HG02884 (cell line): ENCODE measurements around the gene C6orf132.
A peak's percentile ranks its signal among the peaks of the same experiment; 100 is the strongest.

Source experiments
- ATAC-seq: cut with Tn5 transposase; IDR thresholded peaks from one replicate; pipeline ENCODE4 v1.9.1; 2021; ENCODE audit warnings: mild to moderate bottlenecking, moderate library complexity; ENCODE audit not compliant: unreplicated experiment

C6orf132 gene

DNA sequence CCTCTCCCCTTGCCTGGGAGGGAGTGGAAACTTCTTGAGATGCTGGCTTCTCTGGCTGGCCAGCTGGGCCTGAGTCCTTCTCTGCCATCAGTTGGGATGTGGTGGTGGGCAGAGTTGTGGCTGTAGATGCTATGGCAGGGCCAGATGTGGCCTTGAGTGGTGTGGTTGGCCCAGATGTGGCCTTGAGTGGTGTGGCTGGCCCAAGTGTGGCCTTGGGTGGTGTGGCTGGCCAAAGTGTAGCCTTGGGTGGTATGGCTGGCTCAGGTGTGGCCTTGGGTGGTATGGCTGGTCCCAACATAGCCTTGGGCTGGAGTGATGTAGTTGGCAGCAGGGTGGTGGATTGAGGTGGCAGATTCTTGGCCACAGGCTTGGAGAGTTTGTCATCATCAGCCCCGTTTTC, 36.7 kb downstream of the C6orf132 start:
- ATAC-seq: no peak

DNA sequence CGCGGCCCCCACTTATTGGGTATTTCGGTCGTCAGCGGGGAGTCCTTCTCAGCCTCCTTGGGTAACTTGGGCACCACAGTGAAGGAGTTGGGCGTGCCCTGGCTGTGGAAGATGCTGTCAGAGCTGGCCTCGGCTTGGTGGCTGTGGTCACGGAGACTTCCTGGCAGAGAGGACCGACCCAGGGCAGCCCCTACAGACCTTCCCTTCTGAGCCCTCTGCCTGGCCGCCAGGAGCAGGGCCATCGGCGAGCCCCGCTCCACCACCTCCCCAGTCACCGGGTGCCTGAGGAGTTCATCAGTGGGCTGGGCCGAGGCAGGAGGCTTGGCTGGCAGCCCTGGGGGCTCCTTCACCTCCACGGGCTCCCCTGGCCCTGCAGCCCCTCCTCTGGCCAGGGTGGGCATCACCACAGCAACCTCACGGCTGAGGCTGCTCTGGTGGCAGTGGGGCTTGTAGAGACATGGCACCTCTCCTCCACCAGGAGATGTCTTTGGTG, 37.2 kb downstream of the C6orf132 start:
- ATAC-seq: no peak

GRCh38 chr6:42104804-42105125, 37.7 kb downstream of the C6orf132 start:
- ATAC-seq: no peak

- peak; percentile 45 for ATAC-seq
These were observed 38.2 kb downstream of the C6orf132 start for GRCh38 chr6:42104095-42104803.

- ATAC-seq: no peak
These were observed 38.7 kb downstream of the C6orf132 start for GRCh38 chr6:42103753-42104094.

DNA sequence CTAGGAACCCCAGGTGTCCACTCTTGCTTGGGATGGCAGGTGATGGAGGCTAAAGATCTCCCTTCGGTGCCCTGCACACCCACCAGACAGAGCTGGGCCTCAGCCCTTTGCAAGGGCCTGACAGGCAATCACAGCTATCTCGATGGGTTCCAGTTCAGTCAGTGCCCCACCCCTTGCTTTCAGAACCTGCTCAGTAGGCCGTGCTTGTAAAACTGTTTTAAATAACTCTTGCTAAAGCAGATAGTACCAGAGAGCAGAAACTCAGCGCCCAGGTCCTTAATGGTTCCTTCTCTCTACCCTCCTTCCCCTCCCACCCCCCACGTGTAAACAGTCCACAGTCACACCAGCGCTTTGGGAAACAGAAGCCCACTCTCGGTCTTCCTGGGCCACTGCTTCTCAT, 39.2 kb downstream of the C6orf132 start:
- ATAC-seq: no peak

DNA sequence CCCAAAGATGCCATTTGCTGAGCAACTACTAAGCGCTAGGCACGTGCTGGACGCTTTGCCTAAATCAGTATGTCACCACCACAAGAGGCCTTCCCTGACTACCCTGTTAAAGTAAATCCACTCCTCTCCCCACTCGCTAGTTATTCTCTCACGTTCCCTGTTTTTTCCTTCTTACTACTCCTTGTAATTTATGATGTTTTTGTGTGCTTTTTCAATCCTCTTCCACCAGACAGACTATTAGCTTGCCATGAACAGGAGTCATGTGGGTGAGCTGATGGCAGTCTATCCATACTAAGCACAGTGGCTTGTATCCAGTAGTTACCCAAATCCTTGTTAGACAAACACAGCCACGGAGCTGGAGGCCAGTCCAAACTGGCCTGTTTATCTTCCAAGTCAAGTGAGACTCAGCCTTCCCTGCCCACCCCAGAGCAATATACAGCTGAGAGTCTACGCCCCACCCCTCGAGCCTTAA, 41.2 kb downstream of the C6orf132 start:
- no peak for ATAC-seq

DNA sequence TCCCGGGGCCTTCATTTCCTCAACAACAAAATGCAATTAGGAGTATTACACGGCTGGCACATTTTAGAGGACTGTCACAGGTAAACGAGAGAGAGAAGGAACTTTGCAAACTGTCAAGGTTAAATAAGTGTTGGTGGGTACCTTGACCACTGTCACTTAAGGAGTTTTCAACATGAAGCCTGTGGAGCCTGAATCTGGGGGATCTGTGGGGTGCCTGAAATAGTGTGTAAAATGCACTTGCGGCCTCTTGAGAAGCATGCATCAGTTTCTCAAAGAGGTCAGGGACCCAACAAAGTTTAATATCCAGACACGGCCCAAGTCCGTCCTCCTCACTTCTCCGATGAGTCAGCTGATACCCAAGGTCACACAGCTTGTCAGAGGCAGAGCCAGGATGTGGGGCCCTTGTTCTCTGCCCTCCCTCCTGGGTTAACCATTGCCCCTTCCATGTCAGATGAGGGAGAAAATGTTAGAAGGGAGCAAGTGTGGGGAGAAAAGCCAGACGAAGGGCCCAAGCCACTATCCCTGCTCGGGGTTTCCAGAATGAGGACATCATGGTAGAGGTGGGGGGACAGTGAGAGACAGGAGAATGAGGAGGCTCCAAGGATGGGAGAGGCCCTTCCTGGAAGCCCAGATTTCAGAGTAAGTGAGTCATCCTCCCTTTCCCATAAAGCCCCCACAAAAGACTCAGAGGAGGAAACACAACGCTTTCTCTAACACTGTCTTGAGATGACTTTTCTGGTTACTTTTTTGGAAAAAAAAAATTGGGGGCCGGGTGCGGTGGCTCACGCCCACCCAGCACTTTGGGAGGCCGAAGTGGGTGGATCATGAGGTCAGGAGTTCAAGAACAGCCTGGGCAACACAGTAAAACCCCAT, 42.2 kb downstream of the C6orf132 start:
- no peak for ATAC-seq

GRCh38 chr6:42099340-42100028, 42.9 kb downstream of the C6orf132 start:
- no peak for ATAC-seq

DNA sequence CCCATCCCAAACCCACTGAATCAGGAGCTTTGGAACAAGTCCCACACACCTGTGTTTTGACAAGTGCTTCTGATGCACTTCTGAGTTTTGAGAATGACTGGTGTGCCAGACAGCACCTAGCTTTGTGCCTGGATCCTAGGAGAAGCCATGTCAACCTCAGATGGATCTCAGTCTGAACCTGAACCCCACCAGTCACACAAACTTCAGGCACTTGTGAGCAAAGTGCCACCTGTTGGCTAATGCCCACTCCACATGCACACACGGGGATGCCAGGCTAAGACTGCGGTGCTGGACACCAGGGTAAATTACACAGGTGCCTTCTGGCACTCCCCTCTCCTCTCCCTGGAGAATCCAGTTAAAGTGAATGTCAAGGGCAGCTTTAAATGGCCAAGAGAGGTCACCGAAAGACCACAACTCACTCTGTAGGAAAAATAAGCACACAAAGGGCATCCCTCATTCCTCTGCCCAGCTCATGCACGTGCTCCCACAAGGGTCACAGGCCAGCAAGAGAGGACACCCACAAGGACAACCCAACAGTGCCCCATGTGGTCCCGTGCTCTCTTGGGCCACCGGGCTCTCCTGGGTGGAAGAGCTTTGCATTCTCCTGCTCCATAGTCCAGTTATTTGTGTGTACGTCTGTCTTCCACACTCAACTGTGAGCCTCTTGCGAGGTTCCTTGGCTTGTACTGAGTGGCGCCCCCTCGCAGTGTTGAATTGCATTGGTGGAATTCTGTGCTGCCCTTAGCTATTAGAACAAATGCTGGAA, 46.5 kb downstream of the C6orf132 start:
- no peak for ATAC-seq

GRCh38 chr6:42095094-42095493, 47.3 kb downstream of the C6orf132 start:
- ATAC-seq: no peak

DNA sequence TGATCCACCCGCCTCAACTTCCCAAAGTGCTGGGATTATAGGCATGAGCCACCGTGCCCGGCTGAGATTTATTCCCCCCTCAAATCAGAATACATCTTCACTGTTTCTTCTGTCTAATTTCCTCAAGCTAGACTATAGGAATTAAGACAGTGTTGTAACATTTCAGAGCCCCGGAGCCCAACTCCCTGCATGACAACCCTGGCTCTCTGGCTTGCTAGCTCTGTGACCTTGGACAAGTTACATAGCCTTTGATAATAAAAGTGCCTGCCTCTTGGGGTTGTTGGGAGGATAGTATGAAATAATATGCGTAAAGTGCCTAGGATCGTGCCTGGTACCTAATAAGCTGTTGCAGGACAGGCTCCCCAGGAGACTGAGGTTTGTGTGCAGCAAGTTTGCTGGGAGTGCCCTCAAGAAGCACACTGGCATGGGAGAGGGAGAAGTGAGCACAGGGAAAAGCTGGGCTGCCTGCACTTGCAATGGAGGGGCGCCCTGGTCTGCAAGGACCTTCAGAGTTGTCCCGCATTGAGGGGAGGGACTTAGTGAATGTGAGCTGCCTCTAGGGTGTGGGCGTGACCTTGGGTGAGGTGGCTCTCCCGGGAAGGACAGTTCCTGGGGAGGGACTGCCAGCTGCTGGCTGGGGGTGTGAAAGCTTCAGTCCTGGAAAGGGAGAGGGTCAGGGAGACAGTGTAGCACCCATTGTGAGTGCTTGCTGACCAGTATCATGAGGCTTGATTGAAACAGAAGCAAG, 48.7 kb downstream of the C6orf132 start:
- no peak for ATAC-seq

DNA sequence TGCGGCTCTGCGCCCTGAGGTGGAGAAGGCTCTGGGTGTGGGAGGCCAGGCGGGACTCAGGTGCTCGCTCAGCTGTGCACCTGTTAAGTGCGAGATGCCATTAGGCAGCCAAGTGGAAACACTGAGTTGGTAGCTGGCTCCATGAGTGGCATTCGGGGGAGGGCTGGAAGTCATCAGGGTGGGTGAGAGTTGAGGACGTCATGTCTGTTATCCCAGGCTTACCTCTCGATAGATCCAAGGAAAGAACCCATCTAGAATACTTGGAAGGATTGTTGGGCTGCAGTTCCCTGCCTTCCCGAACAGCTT, 50.7 kb downstream of the C6orf132 start:
- no peak for ATAC-seq

- no peak for ATAC-seq
These were observed 51.4 kb downstream of the C6orf132 start for GRCh38 chr6:42090819-42091717.

- ATAC-seq: no peak
These were observed 54.3 kb downstream of the C6orf132 start for GRCh38 chr6:42088101-42088591.

- ATAC-seq: no peak
These were observed 56.1 kb downstream of the C6orf132 start for GRCh38 chr6:42086046-42087035.

DNA sequence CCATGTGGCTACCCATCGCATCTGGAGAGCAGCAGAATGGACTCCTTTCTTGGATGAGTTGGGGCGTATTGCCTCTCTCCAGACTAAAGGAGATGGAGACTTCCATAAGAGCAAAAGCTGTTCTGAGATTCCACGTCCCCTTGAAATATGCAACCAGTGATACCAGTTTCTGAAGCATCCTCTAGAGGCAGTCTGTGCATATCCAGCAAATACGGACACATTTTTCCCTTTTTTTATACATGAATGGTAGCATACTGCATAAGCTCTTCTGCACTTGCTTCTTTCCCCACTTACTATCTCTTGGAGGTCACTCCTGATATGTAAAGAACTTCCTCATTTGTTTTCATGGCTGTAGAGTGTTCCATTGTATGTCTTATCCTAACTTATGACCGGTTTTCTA, 57.5 kb downstream of the C6orf132 start:
- ATAC-seq: no peak

- ATAC-seq: no peak
These were observed 58.9 kb downstream of the C6orf132 start for GRCh38 chr6:42083530-42083929.
